DMS53 treated with DMSO at 0.1 percent for 48 hours (cell line): ENCODE data around the gene SDCCAG8.

Experiments
- DNase-seq: peaks from one replicate; lab custom pipeline; 2025; ENCODE audit not compliant: unreplicated experiment; lab: John Stamatoyannopoulos, UW

Gene SDCCAG8

DNA sequence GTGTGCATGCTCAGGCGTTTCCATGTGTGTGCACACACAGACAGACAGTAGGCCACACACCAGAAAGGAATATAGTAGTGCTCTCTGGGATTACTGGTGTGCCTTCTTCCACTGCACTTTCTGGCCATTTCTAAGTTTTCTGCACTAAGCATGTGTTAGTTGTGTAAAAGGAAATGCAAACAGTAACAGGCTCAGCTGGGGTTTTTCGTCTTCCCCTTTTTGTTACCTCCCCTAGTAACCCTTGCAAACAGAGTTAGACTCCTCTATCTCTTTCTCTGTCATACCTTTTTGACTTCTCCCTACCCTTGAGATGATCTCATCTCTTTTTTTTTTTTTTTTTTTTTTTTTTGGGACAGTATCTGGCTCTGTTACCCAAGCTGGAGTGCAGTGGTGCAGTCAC, 196.3 kb downstream of the SDCCAG8 start:
- DNase-seq = no peak

DNA sequence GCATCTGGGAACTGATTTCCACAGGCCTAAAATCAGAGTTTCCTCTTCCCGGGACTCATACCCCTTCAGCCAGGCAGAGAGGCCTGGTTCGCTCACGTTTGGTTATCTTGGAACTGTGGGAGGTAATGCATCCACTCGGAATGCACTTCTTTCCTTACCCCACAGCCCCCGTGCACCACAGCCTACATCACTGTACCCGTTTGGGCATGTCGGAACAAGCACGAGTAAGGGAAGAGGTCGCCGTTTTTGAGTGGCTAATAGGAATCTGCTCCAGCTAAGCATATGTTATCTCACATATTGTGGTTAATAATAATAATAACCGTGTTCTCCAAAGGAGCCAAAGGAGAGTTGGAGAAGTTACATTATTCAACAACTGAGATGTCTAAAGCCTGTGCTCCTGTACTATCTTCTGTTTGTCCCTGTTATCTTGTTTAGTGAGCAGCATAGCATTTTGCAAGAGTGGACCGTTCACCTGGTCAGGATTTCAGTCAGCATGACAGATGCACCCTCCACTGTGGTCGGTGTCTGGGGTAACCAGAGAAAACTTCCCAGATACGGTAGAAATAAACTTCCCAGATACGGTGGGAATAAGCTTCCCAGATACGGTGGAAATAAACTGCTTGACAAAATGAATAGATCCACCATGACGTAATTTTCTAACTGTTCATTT, 198.6 kb downstream of the SDCCAG8 start:
- no peak for DNase-seq

- DNase-seq = peak; percentile 90
Observed at GRCh38 chr1:243455760-243456651, 200.2 kb downstream of the SDCCAG8 start.

DNA sequence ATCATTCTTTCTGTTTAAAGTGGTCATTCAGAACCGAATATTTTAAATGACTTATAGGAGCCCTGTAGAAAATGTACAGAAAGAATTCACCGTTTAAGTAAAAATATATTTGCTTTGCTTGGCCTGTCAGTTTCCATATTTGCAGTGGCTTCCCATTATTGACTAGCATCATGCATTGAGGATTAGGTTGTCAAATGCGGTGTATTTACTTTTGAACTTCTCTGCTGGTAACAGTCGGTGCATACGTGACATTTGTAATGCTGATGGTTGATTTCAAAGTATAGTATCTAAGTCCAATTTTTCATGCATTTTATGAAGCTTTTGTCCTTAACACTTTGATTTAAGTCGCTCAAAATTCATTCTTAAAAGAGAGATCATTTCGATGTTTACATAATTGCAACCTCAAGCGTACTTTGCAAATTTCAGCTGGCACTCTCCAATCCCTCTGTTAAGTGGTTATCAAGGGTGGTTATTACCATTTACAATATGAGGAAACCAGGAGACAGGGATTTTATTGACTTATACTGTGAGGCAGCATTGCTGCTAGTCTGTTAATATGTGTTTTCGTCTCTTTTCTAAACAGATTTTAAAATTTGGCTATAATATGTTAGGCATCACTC, 201.6 kb downstream of the SDCCAG8 start:
- DNase-seq = peak; percentile 43

DNA sequence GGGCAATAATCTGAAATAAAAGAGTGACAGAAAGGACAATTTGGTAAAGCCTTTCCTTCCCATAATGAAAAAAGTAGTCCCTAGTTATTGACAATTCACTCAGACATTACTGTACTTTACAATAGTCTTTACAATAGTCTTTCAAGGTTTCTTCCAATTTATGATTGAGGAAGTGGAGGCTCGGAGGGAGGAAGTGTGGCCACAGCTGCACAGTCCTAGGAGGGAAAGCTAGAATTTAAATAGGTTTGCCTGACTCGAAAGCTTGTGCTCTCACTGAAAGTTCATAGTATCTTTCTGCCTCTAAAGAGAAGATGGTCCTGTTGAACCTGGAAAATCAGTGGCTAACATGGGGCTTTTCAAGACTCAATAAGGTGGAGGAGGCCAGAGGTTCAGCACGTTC, 203.2 kb downstream of the SDCCAG8 start:
- DNase-seq = no peak

GRCh38 chr1:243461700-243462099, 205.9 kb downstream of the SDCCAG8 start:
- DNase-seq = no peak

- DNase-seq = no peak
Observed at GRCh38 chr1:243462929-243463697, 207.3 kb downstream of the SDCCAG8 start.

DNA sequence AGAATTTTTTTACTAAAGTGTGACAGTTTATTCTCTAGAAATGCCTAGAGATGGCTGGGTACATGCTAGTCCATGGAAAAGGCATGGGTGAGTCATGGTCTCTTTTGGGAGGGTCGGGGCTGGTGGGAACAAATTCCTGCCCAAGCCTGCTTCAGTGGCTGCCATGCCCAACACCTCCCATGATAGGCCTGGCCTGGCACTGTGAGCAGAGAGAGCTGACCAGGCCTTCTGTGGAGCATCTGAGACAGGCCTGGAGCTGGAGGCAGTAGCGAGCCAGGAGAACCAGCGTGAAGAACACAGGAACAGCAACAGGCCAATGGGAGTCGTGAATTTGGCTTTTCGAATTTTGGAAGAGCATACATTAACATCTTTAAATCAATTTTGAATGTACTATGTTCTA, 209.2 kb downstream of the SDCCAG8 start:
- no peak for DNase-seq

DNA sequence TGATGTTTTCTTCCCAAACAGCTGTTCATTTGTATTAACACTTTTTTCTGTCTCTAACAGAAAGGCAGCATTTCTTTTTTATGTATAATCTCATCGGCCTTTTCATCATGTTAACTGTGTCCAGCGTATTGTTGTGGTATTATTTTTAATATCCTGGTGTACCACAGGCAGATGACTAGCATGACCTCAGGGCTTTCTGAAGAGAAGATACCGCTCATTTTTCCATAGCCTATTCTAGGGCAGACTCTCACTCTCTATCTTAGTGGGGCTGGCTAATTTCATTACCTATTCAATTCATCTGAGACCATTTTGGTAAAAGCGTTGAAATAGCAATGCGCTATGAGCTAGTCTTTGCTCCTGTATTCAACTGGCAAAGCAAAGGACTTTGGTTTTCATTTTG, 209.9 kb downstream of the SDCCAG8 start:
- DNase-seq = no peak

DNA sequence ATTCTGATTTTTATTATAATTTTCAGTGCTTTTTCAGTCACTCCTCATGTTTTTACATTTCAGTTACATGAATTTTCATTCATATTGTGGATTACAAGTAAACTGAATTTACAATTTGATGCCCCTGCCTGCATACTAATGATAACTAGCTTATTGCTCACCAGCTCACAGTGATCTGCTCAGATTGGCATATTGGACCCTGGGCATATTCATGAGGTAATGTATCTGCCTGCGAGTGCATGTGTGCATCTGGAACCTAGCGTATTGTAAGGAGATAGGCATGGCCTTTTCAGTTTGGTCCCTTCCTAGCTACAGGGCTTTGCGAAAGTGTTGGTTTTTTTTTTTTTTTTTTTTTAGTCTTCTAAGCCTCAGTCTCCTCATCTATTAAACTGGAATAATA, 213.7 kb downstream of the SDCCAG8 start:
- DNase-seq = no peak

GRCh38 chr1:243470502-243470901, 214.7 kb downstream of the SDCCAG8 start:
- no peak for DNase-seq

GRCh38 chr1:243471026-243471685, 215.3 kb downstream of the SDCCAG8 start:
- DNase-seq = no peak

DNA sequence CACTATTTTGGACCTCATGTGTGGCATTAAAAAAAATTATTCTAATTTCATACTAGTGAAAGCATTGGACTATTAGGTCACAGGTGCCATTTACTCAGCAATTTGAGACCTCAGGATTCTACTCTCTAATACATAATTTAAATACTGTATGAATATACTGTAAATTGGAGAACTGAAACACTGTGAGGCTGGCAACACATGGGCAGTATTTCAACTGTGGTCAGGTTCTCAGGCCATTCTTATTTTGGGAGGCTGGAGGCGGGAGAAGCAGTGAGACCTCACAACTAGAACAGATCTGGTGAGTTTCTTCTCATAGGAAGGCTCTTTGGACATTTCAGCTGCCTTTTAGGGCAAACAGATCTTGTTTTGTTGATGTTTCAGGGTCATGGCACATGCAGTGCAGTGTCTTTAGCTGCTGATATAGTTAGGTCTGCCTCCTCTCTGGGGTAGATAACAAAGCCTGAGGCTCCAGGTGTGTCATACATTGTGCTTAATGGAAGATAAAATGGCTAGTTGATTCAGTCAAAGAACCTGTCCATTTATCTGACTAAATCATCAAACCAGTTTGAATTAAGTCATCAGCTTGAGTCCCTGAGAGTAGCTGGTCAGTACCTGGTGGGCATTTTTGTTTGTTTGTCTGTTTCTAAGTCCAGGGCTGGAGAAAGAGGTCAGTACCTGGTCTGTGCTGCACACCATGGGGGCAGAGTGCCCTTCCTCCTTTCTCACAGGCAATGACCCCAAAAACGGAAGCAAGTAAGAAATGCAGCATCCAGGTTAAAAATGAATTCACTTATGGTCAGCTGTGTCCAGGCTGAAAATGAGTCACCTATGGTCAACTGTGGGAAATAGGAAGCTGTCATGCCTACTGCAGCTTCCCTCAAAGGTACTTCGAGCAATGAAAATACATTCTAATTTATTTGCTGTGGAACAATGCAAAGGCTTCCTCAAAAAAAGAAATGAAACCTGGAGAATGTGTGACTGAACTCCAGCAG, 216.2 kb downstream of the SDCCAG8 start:
- DNase-seq = no peak

GRCh38 chr1:243473227-243474135, 217.6 kb downstream of the SDCCAG8 start:
- DNase-seq = no peak

DNA sequence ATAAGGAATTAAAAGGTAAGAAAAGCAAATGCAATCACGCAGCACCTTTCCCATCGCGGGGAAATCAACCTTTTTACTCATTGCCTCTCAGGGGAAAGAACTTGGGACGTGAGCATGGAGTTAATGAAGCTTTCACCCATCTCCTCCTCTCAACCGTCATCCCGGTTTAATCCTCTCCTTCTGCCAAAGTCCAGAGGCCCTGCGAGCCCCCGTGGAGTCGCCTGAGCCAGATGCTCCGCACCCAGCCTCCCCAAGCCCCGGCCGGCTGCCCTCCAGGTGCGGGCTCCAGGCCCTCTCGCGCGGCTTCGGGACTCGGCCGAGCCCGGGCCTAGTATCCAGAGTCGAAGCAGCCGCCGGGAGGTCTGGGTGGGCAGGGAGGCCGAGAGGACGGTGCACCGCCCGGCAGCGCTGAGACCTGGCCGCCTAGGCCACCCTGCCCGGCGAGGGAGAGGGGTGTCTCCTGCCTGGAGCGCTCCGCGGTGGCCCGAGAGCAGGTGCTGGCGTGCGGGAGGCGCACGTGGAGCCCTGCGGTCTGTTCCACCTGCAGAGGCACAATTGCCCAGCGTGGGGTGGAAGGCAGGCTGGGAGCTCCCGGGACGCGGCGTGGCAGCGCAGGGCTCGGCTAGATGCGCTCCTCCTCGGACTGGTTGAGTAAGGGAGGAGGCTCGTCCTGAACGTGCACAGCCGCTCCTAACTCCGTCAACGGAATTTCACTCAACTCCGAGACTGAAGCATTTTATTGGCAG, 218.5 kb downstream of the SDCCAG8 start:
- DNase-seq = no peak

- DNase-seq = no peak
Observed at GRCh38 chr1:243474906-243475305, 219.1 kb downstream of the SDCCAG8 start.

GRCh38 chr1:243475966-243476365, 220.1 kb downstream of the SDCCAG8 start:
- DNase-seq = no peak
